ENCODE measurements around the gene EPHB1.

- TF ChIP-seq CTCF (IDR thresholded peaks at IDR 0.05) = no peak
- no peak for TF ChIP-seq JUN (CRISPR knock-in tag; IDR thresholded peaks at IDR 0.05)
Observed at GRCh38 chr3:135145581-135145980, 350.5 kb downstream of the EPHB1 start.
